SKM-1 treated with dmso at 0.1 percent for 144 hours (cell line): ENCODE data around the gene DHRSX.
"Not testable (repeated sequence)": the region's sequence is repeated elsewhere in the genome, so short reads cannot be mapped to it uniquely, and the experiment has no call there.

ENCODE experiments used
- DNase-seq: peaks from one replicate; lab custom pipeline; 2025; ENCODE audit not compliant: unreplicated experiment; lab: John Stamatoyannopoulos, UW

The DHRSX gene

GRCh38 chrX:2520539-2520938 lies 19.8 kb upstream of the DHRSX start:
- DNase-seq: no peak

DNA sequence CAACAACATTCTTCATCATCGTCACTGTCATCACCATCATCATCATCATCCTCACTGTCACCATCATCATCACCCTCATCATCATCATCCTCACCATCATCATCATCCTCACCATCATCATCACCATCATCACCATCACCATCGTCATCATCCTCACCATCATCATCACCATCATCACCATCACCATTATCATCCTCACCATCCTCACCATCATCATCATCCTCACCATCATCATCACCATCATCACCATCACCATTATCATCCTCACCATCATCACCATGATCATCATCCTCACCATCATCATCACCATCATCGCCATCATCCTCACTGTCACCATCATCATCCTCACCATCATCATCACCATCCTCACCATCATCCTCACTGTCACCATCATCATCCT lies 18.9 kb upstream of the DHRSX start:
- DNase-seq: not testable (repeated sequence)

- DNase-seq: no peak
Observed at GRCh38 chrX:2517055-2517454, 16.3 kb upstream of the DHRSX start.

GRCh38 chrX:2516623-2517022 lies 15.8 kb upstream of the DHRSX start:
- DNase-seq: no peak

- DNase-seq: no peak
Observed at GRCh38 chrX:2514131-2514530, 13.4 kb upstream of the DHRSX start.

- DNase-seq: no peak
Observed at GRCh38 chrX:2513121-2513664, 12.4 kb upstream of the DHRSX start.

- DNase-seq: no peak
Observed at GRCh38 chrX:2512501-2512900, 11.7 kb upstream of the DHRSX start.

DNA sequence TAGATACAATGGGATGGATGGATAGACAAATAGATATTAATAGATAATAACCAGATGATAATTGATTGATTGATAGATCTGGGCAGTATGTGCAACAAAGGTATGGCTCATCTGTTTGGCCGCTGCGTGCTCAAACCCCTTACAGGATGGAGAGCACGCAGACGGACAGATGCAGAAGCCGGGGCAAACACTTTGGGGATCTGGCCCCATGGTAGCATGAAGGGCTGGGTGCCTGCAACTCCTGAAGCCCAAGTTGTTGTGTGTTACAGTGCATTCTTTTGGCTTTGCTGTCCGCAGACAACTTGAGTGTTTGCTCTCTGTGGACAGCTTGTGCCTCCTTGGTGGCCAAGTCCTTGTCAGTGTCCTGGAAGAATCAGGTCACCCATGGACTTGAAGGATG lies 10.6 kb upstream of the DHRSX start:
- no peak for DNase-seq

- DNase-seq: no peak
Observed at GRCh38 chrX:2508648-2509335, 8.0 kb upstream of the DHRSX start.

DNA sequence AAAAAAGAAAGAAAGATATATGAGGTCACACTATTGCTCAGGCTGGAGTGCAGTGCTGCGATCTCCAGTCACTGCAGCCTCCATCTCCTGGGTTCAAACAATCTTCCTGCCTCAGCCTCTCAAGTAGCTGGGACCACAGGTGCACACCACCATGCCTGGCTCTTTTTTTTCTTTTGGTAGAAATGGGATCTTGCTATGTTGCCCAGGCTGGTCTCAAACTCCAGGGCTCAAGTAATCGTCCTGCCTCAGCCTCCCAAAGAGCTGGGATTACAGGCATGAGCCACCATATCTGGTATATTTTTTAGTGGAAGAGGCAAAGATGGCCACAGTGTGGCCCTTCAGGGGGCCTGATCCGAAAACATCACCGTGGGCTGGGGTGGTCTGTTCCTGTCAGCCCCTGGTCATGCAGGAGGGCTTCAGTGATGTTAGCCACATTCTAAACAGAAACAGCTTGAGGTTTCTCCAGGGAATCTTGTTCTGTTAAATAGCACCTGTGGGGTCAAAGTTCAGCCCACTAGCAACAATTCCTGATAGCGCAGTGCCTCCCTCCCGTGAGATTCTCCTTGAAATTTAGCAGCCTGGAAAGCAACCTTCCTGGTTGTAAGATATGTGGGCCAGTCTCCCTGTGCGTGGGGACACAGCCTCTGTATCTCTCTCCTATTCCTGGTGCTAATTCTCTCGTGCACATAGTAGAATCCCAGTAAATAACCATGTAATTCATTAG lies 7.3 kb upstream of the DHRSX start:
- no peak for DNase-seq

DNA sequence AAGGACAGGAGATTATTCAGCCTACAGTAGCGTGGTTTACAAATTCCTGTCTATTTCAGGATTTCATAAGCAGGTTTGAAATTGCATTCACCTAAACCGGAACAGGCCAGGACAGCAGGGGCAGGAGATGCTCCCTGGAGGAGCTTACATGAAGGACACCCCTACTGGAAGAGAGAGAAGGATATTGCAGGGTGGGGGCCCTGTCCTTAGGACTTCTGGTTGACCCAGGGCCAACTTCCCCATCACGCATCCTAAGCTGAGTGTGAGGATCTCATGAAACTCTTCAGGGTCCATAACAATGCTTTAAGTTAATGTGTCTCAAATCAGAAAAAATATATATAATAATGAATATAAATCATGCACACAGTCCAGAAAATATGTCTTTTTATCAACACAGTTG lies 6.4 kb upstream of the DHRSX start:
- DNase-seq: no peak

DNA sequence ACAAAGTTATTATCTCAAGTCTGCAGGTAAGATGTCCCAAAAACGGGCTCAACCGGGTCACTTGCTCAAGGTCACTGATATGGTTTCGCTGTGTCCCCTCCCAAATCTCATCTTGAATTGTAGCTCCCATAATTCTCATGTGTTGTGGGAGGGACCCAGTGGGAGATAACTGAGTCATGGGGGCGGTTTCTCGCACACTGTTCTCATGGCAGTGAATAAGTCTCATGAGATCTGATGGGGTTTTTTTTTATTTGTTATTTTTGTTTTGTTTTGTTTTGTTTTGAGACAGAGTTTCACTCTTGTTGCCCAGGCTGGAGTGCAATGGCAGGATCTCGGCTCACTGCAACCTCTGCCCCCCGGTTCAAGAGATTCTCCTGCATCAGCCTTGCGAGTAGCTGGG lies 4.6 kb upstream of the DHRSX start:
- not testable (repeated sequence) for DNase-seq

GRCh38 chrX:2504706-2505332 lies 4.0 kb upstream of the DHRSX start:
- no peak for DNase-seq

GRCh38 chrX:2503591-2504500 lies 3.1 kb upstream of the DHRSX start:
- DNase-seq: no peak

DNA sequence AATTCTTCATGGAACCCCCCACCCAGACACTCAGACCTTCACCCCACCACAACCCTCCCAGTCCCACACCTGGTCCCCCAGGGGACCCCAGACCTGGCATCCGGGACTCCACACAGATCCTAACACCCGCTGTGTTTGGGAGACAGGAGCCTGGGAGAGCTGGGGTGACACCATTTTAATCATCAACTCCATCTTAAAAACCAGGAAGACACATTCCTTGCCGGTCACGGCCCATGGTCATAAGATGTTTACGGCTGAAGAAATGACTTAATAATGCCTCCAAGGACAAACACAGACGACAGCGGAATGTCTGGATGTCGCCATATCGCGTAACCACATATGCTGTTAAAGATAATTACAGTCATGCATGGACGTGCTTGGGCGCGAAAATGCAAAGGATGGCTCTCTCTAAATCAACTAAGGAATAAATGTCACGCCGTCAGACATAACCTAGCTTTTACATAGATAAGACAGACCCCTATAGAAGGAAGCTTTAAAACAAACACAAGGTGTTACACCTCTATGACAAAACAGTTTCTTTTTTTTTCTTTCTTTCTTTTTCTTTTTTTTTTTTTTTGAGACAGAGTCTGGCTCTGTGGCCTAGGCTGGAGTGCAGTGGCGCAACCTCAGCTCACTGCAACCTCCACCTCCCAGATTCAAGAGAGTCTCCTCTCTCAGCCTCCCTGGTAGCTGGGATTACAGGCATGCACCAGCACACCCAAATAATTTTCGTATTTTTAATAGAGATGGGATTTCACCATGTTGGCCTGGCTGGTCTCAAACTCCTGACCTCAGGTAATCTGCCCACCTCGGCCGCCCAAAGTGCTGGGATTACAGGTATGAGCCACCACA lies 2.1 kb upstream of the DHRSX start:
- no peak for DNase-seq

- DNase-seq: no peak
Observed at GRCh38 chrX:2502120-2502667, 1.4 kb upstream of the DHRSX start.

GRCh38 chrX:2501559-2502102 lies 855 bp upstream of the DHRSX start:
- DNase-seq: no peak

DNA sequence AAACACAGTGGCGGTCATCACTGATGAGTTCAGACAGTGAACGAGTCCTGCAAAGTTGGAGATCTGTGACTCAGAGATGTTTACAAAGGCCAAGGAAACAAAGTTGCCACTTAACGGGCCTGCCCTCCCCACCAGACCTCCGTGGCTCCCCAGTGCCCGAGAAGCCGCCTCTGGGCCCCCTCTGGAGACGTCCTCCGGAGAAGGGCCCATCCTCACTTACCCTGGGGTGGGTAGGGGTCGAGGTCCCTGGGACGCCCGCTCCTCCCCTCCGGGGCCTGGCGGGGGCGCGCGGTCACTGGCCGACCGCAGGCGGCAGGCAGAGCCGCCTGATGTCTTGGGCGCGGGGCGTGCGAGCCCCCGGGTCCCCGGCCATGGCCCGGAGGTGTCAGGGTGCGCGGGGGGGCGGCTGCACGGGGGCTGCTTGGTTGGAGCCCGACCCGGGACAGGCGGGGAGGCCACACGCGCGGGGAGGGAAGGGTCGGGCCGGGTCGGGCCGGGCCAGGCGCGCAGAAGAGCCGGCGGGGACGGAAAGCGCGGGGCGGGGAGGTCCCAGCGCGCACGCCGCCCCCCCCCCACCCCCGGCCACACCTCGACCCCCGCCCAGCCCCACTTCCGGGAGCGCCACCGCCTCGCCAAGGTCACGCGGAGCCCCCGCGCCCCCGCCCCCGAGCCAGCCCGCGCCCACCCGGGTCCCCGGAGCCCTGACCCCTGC lies 529 bp downstream of the DHRSX start:
- DNase-seq: no peak

DNA sequence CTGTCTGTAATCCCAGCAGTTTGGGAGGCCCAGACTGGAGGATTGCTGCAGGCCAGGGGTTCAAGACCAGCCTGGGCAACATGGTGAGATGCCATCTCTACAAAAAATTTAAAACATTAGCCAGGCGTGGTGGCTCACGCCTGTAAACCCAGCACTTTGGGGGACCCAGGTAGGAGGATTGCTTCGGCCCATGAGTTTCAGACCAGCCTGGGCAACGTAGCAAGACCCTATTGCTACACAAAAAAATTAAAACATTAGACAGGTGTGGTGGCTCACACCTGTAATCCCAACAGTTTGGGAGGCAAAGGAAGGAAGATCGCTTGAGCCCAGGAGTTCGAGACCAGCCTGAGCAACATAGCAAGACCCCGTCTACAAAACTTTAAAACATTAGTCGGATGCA lies 1.3 kb downstream of the DHRSX start:
- DNase-seq: no peak
